ENCODE measurements around the gene EPGN. TPM values are rescaled to one million over a fixed set of nuclear protein-coding genes. Genes with fewer than 3 reads are reported as not detected.

EPGN gene
- total and polyA plus RNA-seq, 8 donors, result 0.73 to 1.8 (median 0.87) TPM; not detected in 5

DNA sequence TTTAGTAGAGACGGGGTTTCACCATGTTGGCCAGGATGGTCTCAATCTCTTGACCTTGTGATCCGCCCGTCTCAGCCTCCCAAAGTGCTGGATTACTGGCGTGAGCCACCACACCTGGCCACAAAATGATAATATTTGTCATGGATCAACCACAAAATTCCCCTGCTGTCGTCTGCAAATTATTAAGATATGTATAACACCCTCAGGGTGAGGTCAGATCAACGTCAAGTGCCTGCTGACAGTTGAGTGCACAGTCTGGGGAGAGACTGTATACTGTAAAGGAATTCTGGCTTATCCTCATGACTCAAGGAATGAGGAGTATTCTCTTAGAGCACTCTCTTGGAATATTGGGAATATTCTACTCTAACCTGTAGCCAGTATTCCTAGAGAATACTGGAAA lies 11.2 kb downstream of the EPGN start:
- H3K9me3 ChIP-seq, result no peaks in the 10 kb centered on the region
- no peaks in the 10 kb centered on the region for H3K36me3 ChIP-seq
- H3K4me3 ChIP-seq, result no peak overlapping the region
- WGBS, 5 donors, result 74 to 90% (median 76%) methylated on average over 6 of the region's 6 CpGs
- peaks cover 0 to 5% (median 0%) of the 10 kb centered on the region in 4 donors for H3K4me1 ChIP-seq
- DNase-seq, result no peak
- H3K27ac ChIP-seq, result no peak overlapping the region
- intact Hi-C loops (cut with DNase I; ENCODE audit: low total_unique reads), result loop anchor here (10.0 kb wide), 1 partner anchor 135 kb away; no protein-coding TSS in a partner anchor
- no peak for TF ChIP-seq POLR2AphosphoS5 (IDR thresholded peaks at IDR 0.05)
- no peak for TF ChIP-seq POLR2A (IDR thresholded peaks at IDR 0.05)
- no peaks in the 10 kb centered on the region for H3K27me3 ChIP-seq

DNA sequence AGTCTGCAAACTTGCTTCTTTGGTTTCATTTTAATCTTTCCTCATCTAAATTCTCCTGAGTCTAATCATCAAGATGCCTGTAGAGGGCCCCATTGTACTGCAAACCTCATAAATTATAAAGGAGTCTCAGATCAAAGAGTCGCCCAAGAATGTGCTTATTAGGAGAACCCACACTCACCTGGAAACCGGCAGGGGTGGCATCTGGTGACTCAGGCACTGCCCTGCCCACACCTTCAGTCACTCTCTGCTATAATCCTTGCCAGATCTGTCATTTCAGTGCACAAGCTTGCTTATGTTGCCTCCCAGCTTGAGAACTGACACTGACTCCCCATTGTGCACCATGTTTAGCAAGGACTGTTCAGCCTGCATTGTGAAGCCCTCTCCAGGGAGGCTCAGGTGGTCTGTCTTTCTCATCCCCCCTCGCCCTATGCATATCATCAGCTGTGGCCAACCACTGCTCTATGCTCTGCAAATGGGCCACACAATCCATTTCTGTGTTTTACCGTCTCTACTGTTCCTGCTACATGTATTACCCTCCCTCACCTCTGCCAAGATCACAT lies 12.4 kb downstream of the EPGN start:
- TF ChIP-seq, protein P1, sequence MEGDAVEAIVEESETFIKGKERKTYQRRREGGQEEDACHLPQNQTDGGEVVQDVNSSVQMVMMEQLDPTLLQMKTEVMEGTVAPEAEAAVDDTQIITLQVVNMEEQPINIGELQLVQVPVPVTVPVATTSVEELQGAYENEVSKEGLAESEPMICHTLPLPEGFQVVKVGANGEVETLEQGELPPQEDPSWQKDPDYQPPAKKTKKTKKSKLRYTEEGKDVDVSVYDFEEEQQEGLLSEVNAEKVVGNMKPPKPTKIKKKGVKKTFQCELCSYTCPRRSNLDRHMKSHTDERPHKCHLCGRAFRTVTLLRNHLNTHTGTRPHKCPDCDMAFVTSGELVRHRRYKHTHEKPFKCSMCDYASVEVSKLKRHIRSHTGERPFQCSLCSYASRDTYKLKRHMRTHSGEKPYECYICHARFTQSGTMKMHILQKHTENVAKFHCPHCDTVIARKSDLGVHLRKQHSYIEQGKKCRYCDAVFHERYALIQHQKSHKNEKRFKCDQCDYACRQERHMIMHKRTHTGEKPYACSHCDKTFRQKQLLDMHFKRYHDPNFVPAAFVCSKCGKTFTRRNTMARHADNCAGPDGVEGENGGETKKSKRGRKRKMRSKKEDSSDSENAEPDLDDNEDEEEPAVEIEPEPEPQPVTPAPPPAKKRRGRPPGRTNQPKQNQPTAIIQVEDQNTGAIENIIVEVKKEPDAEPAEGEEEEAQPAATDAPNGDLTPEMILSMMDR (IDR thresholded peaks at IDR 0.05), result peak in 5 of 7 experiments; percentile 8 to 45 (median 35)
- TF ChIP-seq POLR2AphosphoS5 (IDR thresholded peaks at IDR 0.05) (peak in 1 of 3 donors; percentile 34), POLR2A (IDR thresholded peaks at IDR 0.05) (no peak), EP300 (IDR thresholded peaks at IDR 0.05) (no peak)
- Histone ChIP-seq H3K4me3 (no peak overlapping the region), H3K4me1 (peaks cover 0 to 5% (median 0%) of the 10 kb centered on the region in 4 donors), H3K36me3 (no peaks in the 10 kb centered on the region), H3K27me3 (no peaks in the 10 kb centered on the region), H3K9me3 (no peaks in the 10 kb centered on the region), H3K27ac (no peak overlapping the region)
- intact Hi-C loops (cut with DNase I; ENCODE audit: low total_unique reads), result no loop called here
- peak; percentile 43 to 79 for DNase-seq
- 38 to 46% (median 41%) methylated on average over 4 of the region's 4 CpGs for WGBS, 5 donors

DNA sequence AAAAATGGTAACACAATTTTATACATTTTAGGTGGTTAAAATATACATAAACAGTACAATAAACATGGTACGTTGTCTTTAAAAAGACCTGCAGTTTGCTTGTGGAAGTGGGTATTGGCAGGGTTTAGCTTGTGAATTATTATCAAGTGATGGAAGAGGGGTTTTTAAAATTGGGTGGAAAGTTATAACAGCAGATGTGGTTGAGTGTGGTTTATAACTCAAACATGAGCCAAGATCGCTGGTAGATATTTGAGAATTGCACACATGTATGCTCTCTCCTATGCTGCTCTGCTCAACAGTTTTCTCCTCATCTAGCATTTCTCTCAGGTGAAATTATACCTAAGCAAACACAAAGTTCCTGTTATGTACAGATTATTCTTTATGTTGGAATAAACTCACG lies 14.0 kb downstream of the EPGN start:
- H3K9me3 ChIP-seq, result no peaks in the 10 kb centered on the region
- intact Hi-C loops (cut with DNase I; ENCODE audit: low total_unique reads), result no loop called here
- no peaks in the 10 kb centered on the region for H3K36me3 ChIP-seq
- WGBS, 5 donors, result 59 to 78% (median 67%) methylated on average over 3 of the region's 3 CpGs
- TF ChIP-seq EP300 (IDR thresholded peaks at IDR 0.05) (no peak), POLR2A (IDR thresholded peaks at IDR 0.05) (no peak), POLR2AphosphoS5 (IDR thresholded peaks at IDR 0.05) (no peak)
- TF ChIP-seq, protein P1 (IDR thresholded peaks at IDR 0.05), result no peak
- no peaks in the 10 kb centered on the region for H3K27me3 ChIP-seq
- H3K4me3 ChIP-seq, result no peak overlapping the region
- no peak overlapping the region for H3K27ac ChIP-seq
- no peak for DNase-seq
- peaks cover 0 to 5% (median 0%) of the 10 kb centered on the region in 4 donors for H3K4me1 ChIP-seq

DNA sequence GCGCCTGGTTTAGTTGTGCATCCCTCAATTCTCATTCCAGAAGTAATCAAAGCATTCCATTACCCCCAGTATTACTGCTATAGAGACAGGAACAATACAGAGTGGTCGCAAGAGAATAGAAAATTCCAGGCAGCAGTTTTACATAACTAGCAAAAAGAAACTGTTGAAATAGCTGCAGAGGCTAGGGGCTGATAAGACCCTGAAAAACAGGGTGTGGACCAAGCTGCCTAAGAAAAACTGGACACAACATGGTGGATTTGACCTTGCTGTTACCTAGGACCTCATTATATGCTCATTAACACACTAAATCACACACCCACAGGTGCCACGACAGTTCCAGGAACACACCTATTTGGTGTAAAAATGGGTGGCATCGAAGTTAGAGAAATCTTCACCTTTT lies 15.4 kb downstream of the EPGN start:
- no peak overlapping the region for H3K4me3 ChIP-seq
- TF ChIP-seq POLR2AphosphoS5 (IDR thresholded peaks at IDR 0.05), result no peak
- H3K27me3 ChIP-seq, result no peaks in the 10 kb centered on the region
- no peak overlapping the region for H3K27ac ChIP-seq
- H3K36me3 ChIP-seq, result no peaks in the 10 kb centered on the region
- no peaks in the 10 kb centered on the region for H3K9me3 ChIP-seq
- no peak for DNase-seq
- peaks cover 0 to 5% (median 0%) of the 10 kb centered on the region in 4 donors for H3K4me1 ChIP-seq
- intact Hi-C loops (cut with DNase I; ENCODE audit: low total_unique reads), result no loop called here
- 82 to 93% (median 85%) methylated on average over 4 of the region's 4 CpGs for WGBS, 5 donors

DNA sequence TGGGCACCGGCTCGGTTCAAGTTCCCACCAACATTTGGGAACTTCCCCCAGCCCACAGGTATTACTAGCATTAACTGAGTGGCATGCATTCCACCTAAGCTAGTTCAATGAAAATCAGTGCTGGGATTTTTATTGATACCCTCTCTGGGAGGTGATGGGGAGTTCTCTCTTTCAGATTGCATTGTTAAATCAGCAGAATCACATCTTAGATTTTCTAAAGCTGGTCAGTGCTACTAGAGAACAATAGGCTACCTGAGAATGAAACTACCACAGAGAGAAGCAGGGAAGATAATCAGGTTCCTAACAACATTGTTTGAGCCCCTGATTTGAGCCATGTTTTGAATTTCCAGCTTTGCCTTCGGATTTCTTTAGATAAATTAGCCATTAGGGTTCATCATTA lies 16.0 kb downstream of the EPGN start:
- Histone ChIP-seq H3K36me3 (no peaks in the 10 kb centered on the region), H3K4me1 (peaks cover 0 to 5% (median 0%) of the 10 kb centered on the region in 4 donors), H3K9me3 (no peaks in the 10 kb centered on the region), H3K27me3 (no peaks in the 10 kb centered on the region), H3K4me3 (no peak overlapping the region), H3K27ac (no peak overlapping the region)
- DNase-seq, result no peak
- WGBS, 5 donors, result 61 to 72% (median 67%) methylated on average over 3 of the region's 3 CpGs
- intact Hi-C loops (cut with DNase I; ENCODE audit: low total_unique reads), result no loop called here
- TF ChIP-seq, protein P1 (IDR thresholded peaks at IDR 0.05), result no peak
- TF ChIP-seq POLR2AphosphoS5 (IDR thresholded peaks at IDR 0.05) (no peak), POLR2A (IDR thresholded peaks at IDR 0.05) (no peak), EP300 (IDR thresholded peaks at IDR 0.05) (no peak)

Measured in stomach (tissue), 9 donors.